Lung (tissue), 12 donors: ENCODE data around the gene ANTXR1. TPM values are rescaled to one million over a fixed set of nuclear protein-coding genes. Genes with fewer than 3 reads are reported as not detected.
A peak's percentile ranks its signal among the peaks of the same experiment; 100 is the strongest.

Experiments used
- ATAC-seq: fragments of 200-7000 bp; cut with Tn5 transposase; one replicate; pipeline ENCODE4 v1.9.1; 2020; ENCODE audit warnings: moderate number of reproducible peaks; ENCODE audit not compliant: insufficient read depth, low FRiP score
- DNase-seq, 3 donors: peaks; one replicate each; pipeline ENCODE4 v3.0.0-alpha.2; 2013 to 2017
- H3K27ac ChIP-seq, 2 donors: one replicate each; pipeline ENCODE4 v1.5.1; 2013; ENCODE audit warnings: mild to moderate bottlenecking in 2 of 2, moderate library complexity in 2 of 2, control low read depth in 1 of 2, inconsistent platforms in 1 of 2, low read depth in 1 of 2, low read length in 1 of 2
- H3K27me3 ChIP-seq, 3 donors: one replicate each; pipeline ENCODE4 v1.5.1; 2013; ENCODE audit warnings: low read length in 2 of 3; ENCODE audit not compliant: control insufficient read depth in 3 of 3, insufficient read depth in 3 of 3
- H3K36me3 ChIP-seq, 4 donors: one replicate each; pipeline ENCODE4 v1.5.1; 2013; ENCODE audit warnings: low read length in 4 of 4, mild to moderate bottlenecking in 1 of 4, moderate library complexity in 1 of 4; ENCODE audit not compliant: control insufficient read depth in 4 of 4, insufficient read depth in 4 of 4
- H3K4me1 ChIP-seq, 5 donors: one replicate each; pipeline ENCODE4 v1.5.1; 2013; ENCODE audit warnings: low read length in 5 of 5, mild to moderate bottlenecking in 2 of 5, moderate library complexity in 1 of 5; ENCODE audit not compliant: control insufficient read depth in 5 of 5, insufficient read depth in 5 of 5
- H3K4me3 ChIP-seq: one replicate; pipeline ENCODE4 v1.5.1; 2013; ENCODE audit warnings: mild to moderate bottlenecking, control low read depth, moderate library complexity
- H3K9ac ChIP-seq, 2 donors: one replicate each; pipeline ENCODE4 v1.5.1; 2013; ENCODE audit warnings: low read length in 2 of 2, control low read depth in 1 of 2; ENCODE audit not compliant: insufficient read depth in 1 of 2
- H3K9me3 ChIP-seq, 4 donors: one replicate each; pipeline ENCODE4 v1.5.1; 2013; ENCODE audit warnings: low read length in 3 of 4, mild to moderate bottlenecking in 1 of 4, moderate library complexity in 1 of 4; ENCODE audit not compliant: control insufficient read depth in 4 of 4, insufficient read depth in 3 of 4
- CTCF ChIP-seq: IDR thresholded peaks from 2 replicates; pipeline ENCODE4 v1.5.1; 2012; ENCODE audit warnings: mild to moderate bottlenecking; ENCODE audit errors: control extremely low read depth, extremely low read depth
- WGBS, 2 donors: extraction: QIAGEN DNeasy Blood & Tissue Kit; methylation state at CpG; one replicate each; pipeline ENCODE4 v1.1.7; 2013; 5-methylcytosine and 5-hydroxymethylcytosine counted together
- polyA plus RNA-seq, 2 donors: library from polyadenylated mRNA; stranded (reverse); fragments of 200-250 nt; gene quantifications; one replicate each; pipeline ENCODE4 v1.2.1, GENCODE V29; 2013
- total RNA-seq, 2 donors: library from RNA; depleted of rRNA in 1 of 2; stranded (reverse); fragments of >200 nt in 1 of 2; gene quantifications; one replicate each; pipeline ENCODE4 v1.2.1, GENCODE V29; 2014 to 2021
- donor health status: control.
- donor health status: control.
- donor health status: Bipolar disorder and iron deficiency.
- donor health status: healthy.
- donor health status: DM: yes; HTN: yes; CAD: no.

ANTXR1 gene
- total and polyA plus RNA-seq, 4 donors = 13.4 to 81.0 (median 34.8) TPM

DNA sequence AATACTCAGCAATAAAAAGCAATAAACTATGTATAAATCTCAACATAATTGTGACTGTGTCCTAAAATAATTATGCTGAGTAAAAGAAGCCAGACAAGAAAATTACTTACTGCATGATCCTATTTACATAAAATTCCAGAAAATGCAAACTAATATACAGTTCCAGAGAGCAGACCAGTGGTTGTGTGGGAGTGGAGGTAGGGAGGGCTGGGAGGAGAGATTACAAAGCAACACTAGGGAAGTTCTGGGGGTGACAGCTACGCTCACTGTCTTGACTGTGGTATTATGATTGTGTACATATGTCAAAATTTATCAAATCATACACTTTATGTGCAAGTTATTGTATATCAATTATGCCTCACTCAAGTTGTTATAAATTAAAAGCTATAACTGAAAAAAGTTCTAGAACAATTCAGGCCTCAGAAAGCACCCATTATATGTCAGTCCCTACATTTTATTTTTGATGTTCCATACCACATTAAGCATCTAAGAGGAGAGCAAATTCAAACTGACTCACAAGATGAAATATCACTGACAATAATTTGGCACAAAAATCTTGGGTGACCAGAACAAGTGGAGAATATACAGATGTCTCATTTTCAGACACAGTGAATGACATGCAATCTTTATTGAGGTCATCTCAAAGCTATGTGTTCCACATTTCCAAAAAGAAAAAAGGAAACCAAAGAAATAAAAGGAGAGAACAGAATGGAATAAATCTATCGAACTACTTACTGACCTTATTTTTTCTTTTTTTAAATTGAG, 85.1 kb downstream of the ANTXR1 start:
- H3K27ac ChIP-seq = no peak overlapping the region
- no peaks in the 10 kb centered on the region for H3K4me1 ChIP-seq
- no peak for DNase-seq
- no peak overlapping the region for H3K4me3 ChIP-seq
- no peak for TF ChIP-seq CTCF
- H3K36me3 ChIP-seq = peaks cover 0 to 19% (median 7%) of the 10 kb centered on the region in 4 donors
- WGBS, 2 donors = 72 to 78% methylated on average over 2 of the region's 2 CpGs
- no peaks in the 10 kb centered on the region for H3K27me3 ChIP-seq
- ATAC-seq = no peak
- H3K9ac ChIP-seq = no peak overlapping the region
- H3K9me3 ChIP-seq = no peaks in the 10 kb centered on the region

DNA sequence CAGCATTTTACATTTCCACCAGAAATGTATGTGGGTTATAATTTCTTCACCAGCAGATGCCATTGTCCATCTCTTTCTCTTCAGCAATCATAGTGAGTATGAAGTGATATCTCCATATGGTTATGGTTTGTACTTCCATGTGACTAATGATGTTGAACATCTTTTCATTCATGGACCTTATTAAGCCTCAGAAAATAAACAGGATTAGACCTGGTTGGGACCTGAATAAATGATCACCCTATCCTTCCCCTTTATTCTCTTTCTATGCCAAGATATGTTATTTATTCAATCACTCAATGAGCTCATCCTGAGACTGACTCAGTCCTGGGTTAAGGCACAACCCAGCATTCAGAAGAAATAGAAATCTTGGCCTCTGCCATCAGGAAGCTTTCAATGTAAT, 86.6 kb downstream of the ANTXR1 start:
- TF ChIP-seq CTCF = no peak
- Histone ChIP-seq H3K4me3 (no peak overlapping the region), H3K9me3 (no peaks in the 10 kb centered on the region), H3K27me3 (no peaks in the 10 kb centered on the region), H3K4me1 (peaks cover 0 to 3% (median 0%) of the 10 kb centered on the region in 5 donors), H3K27ac (no peak overlapping the region), H3K36me3 (peaks cover 0 to 22% (median 8%) of the 10 kb centered on the region in 4 donors), H3K9ac (no peak overlapping the region)
- ATAC-seq = no peak
- no peak for DNase-seq

DNA sequence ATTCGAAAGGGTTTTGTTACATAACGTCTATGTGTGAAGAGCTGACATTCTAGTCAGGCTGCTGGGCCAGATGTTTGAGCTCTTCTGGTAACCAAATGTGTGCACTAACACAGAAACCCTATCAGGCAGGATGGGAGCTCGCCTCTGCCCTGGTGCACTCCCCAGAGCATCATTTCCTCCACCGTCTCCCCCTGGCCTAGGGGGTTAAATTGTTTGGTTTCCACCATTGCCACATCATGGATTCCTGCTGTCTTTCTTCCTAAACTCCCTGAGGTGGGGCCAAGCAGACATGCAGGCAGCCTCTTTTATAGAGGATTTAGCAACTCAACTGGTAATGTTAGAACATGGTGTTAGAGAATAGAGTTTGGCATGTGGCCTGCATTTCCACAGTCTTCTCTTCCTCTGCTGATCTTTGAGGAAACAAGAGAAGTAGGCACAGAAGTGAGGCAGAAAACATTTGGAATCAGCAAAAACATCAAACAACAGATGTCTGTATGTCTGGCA, 87.3 kb downstream of the ANTXR1 start:
- no peak for ATAC-seq
- no peaks in the 10 kb centered on the region for H3K9me3 ChIP-seq
- peaks cover 0 to 18% (median 9%) of the 10 kb centered on the region in 4 donors for H3K36me3 ChIP-seq
- H3K27me3 ChIP-seq = no peaks in the 10 kb centered on the region
- peak in 1 of 3 donors; percentile 45 for DNase-seq
- H3K27ac ChIP-seq = no peak overlapping the region
- TF ChIP-seq CTCF = no peak
- H3K9ac ChIP-seq = no peak overlapping the region
- 62 to 80% methylated on average over 4 of the region's 4 CpGs for WGBS, 2 donors
- H3K4me3 ChIP-seq = no peak overlapping the region
- peaks cover 0 to 3% (median 0%) of the 10 kb centered on the region in 5 donors for H3K4me1 ChIP-seq
